Nephron (organoid): Measurements from ENCODE around the gene PTPRG.

ENCODE experiments used
- H3K27ac Mint-ChIP-seq, 3 experiments: 2 replicates each; pipeline ENCODE4 v1.8.0; 2020; ENCODE audit warnings: mixed read lengths in 3 of 3, mild to moderate bottlenecking in 2 of 3, moderate library complexity in 1 of 3
- H3K27me3 Mint-ChIP-seq: 2 replicates; pipeline ENCODE4 v1.8.0; 2021; ENCODE audit warnings: low read depth, mild to moderate bottlenecking, moderate library complexity, mixed read lengths
- H3K36me3 Mint-ChIP-seq: 2 replicates; pipeline ENCODE4 v1.8.0; 2020; ENCODE audit warnings: low read depth, mixed read lengths
- H3K4me1 Mint-ChIP-seq: 2 replicates; pipeline ENCODE4 v1.8.0; 2020; ENCODE audit warnings: mixed read lengths
- H3K4me3 Mint-ChIP-seq, 3 experiments: 2 replicates each; pipeline ENCODE4 v1.8.0; 2020; ENCODE audit warnings: mild to moderate bottlenecking in 3 of 3, mixed read lengths in 3 of 3, moderate library complexity in 2 of 3
- H3K9me3 Mint-ChIP-seq: 2 replicates; pipeline ENCODE4 v1.8.0; 2020; ENCODE audit warnings: mixed read lengths
- TF ChIP-seq, protein P1 (sequence below), 3 experiments: fragments of 200-600 bp; sonication (generic); IDR thresholded peaks; one replicate each; pipeline ENCODE4 v1.5.0; 2021; ENCODE audit warnings: antibody characterized with exemption in 3 of 3; ENCODE audit not compliant: unreplicated experiment in 3 of 3

Gene PTPRG

DNA sequence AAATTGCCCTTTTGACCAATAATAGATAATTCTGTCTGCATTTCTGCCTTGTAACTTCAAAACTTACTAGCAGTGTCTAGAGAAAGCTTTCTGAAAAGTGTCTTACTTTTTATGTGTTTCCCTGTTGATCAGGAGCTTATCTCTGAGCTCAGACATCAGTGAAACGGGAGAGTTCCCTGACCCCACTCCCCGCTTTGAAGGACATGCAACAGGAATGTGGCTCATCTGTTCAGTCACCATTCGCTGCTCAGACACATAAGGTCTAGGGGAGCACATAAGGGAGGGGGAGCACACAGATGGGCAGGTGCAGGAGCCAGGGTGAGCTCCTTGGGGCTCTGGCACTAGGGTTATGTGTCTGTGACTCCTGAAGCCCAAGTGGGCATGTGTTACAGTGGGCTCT is 607.0 kb downstream of the PTPRG start:
- H3K4me3 Mint-ChIP-seq: no peak overlapping the region
- no peaks in the 10 kb centered on the region for H3K4me1 Mint-ChIP-seq
- H3K27me3 Mint-ChIP-seq: no peaks in the 10 kb centered on the region
- TF ChIP-seq, protein P1, sequence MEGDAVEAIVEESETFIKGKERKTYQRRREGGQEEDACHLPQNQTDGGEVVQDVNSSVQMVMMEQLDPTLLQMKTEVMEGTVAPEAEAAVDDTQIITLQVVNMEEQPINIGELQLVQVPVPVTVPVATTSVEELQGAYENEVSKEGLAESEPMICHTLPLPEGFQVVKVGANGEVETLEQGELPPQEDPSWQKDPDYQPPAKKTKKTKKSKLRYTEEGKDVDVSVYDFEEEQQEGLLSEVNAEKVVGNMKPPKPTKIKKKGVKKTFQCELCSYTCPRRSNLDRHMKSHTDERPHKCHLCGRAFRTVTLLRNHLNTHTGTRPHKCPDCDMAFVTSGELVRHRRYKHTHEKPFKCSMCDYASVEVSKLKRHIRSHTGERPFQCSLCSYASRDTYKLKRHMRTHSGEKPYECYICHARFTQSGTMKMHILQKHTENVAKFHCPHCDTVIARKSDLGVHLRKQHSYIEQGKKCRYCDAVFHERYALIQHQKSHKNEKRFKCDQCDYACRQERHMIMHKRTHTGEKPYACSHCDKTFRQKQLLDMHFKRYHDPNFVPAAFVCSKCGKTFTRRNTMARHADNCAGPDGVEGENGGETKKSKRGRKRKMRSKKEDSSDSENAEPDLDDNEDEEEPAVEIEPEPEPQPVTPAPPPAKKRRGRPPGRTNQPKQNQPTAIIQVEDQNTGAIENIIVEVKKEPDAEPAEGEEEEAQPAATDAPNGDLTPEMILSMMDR (IDR thresholded peaks at IDR 0.05; ENCODE audit: unreplicated experiment in 3 of 3): no peak
- H3K27ac Mint-ChIP-seq: no peak overlapping the region
- peaks cover 9% of the 10 kb centered on the region for H3K9me3 Mint-ChIP-seq
- H3K36me3 Mint-ChIP-seq: peaks cover 52% of the 10 kb centered on the region

GRCh38 chr3:62169906-62170660 is 608.7 kb downstream of the PTPRG start:
- H3K27ac Mint-ChIP-seq: no peak overlapping the region
- H3K36me3 Mint-ChIP-seq: peaks cover 63% of the 10 kb centered on the region
- no peaks in the 10 kb centered on the region for H3K4me1 Mint-ChIP-seq
- no peak overlapping the region for H3K4me3 Mint-ChIP-seq
- TF ChIP-seq, protein P1 (IDR thresholded peaks at IDR 0.05; ENCODE audit: unreplicated experiment in 3 of 3): no peak
- peaks cover 9% of the 10 kb centered on the region for H3K9me3 Mint-ChIP-seq
- no peaks in the 10 kb centered on the region for H3K27me3 Mint-ChIP-seq

DNA sequence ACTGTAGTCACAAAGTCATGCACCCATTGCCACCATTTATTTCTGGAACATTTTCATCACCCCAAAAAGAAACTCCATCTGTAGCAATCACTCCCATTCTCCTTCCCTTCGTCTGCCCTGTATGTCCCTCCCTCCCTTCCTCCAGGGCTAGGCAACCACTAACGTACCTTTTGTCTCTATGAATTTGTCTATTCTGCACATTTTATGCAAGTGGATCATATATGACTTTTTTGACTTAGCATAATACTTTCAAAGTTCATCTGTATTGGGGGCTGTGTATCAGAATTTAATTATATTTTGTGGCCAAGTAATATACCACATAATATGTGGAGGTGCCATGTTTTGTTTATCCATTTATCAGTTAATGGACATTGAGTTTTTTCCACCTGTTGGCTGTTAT is 610.4 kb downstream of the PTPRG start:
- Mint-ChIP-seq H3K4me3 (no peak overlapping the region), H3K27me3 (no peaks in the 10 kb centered on the region), H3K4me1 (no peaks in the 10 kb centered on the region), H3K27ac (no peak overlapping the region), H3K36me3 (peaks cover 72% of the 10 kb centered on the region), H3K9me3 (peaks cover 9% of the 10 kb centered on the region)
- TF ChIP-seq, protein P1 (IDR thresholded peaks at IDR 0.05; ENCODE audit: unreplicated experiment in 3 of 3): no peak

GRCh38 chr3:62172199-62172598 is 610.8 kb downstream of the PTPRG start:
- Mint-ChIP-seq H3K27me3 (no peaks in the 10 kb centered on the region), H3K27ac (no peak overlapping the region), H3K36me3 (peaks cover 72% of the 10 kb centered on the region), H3K4me3 (no peak overlapping the region), H3K4me1 (no peaks in the 10 kb centered on the region), H3K9me3 (peaks cover 9% of the 10 kb centered on the region)
- TF ChIP-seq, protein P1 (IDR thresholded peaks at IDR 0.05; ENCODE audit: unreplicated experiment in 3 of 3): no peak

- Mint-ChIP-seq H3K4me1 (no peaks in the 10 kb centered on the region), H3K36me3 (peaks cover 66% of the 10 kb centered on the region), H3K27ac (no peak overlapping the region), H3K27me3 (no peaks in the 10 kb centered on the region), H3K9me3 (peaks cover 9% of the 10 kb centered on the region), H3K4me3 (no peak overlapping the region)
- TF ChIP-seq, protein P1 (IDR thresholded peaks at IDR 0.05; ENCODE audit: unreplicated experiment in 3 of 3): no peak
Observed at GRCh38 chr3:62173939-62174515, 612.7 kb downstream of the PTPRG start.

GRCh38 chr3:62175161-62175560 is 613.8 kb downstream of the PTPRG start:
- H3K4me1 Mint-ChIP-seq: no peaks in the 10 kb centered on the region
- peaks cover 58% of the 10 kb centered on the region for H3K36me3 Mint-ChIP-seq
- TF ChIP-seq, protein P1 (IDR thresholded peaks at IDR 0.05; ENCODE audit: unreplicated experiment in 3 of 3): no peak
- H3K27me3 Mint-ChIP-seq: no peaks in the 10 kb centered on the region
- no peak overlapping the region for H3K4me3 Mint-ChIP-seq
- peaks cover 4% of the 10 kb centered on the region for H3K9me3 Mint-ChIP-seq
- no peak overlapping the region for H3K27ac Mint-ChIP-seq
